OCI-LY7 (cell line): ENCODE measurements around the gene KIF6.

ENCODE experiments used
- CTCF ChIP-seq: fragments of 200-600 bp; sonication (generic); conservative IDR thresholded peaks from 2 replicates; pipeline ENCODE4 v1.5.1; 2014; ENCODE audit warnings: mild to moderate bottlenecking, antibody characterized with exemption, low read length, moderate library complexity, mixed read lengths
- EZH2phosphoT487 ChIP-seq: fragments of 200-600 bp; sonication (generic); IDR thresholded peaks from 2 replicates; pipeline ENCODE4 v1.6.1; 2018; ENCODE audit warnings: low read depth, borderline replicate concordance, mild to moderate bottlenecking, mixed run types, antibody characterized with exemption, low read length, moderate library complexity, mixed read lengths

GRCh38 chr6:39289490-39289889, 435.7 kb downstream of the KIF6 start:
- TF ChIP-seq CTCF (no peak), EZH2phosphoT487 (no peak)
